ENCODE data around the gene WNT6.

Gene WNT6

DNA sequence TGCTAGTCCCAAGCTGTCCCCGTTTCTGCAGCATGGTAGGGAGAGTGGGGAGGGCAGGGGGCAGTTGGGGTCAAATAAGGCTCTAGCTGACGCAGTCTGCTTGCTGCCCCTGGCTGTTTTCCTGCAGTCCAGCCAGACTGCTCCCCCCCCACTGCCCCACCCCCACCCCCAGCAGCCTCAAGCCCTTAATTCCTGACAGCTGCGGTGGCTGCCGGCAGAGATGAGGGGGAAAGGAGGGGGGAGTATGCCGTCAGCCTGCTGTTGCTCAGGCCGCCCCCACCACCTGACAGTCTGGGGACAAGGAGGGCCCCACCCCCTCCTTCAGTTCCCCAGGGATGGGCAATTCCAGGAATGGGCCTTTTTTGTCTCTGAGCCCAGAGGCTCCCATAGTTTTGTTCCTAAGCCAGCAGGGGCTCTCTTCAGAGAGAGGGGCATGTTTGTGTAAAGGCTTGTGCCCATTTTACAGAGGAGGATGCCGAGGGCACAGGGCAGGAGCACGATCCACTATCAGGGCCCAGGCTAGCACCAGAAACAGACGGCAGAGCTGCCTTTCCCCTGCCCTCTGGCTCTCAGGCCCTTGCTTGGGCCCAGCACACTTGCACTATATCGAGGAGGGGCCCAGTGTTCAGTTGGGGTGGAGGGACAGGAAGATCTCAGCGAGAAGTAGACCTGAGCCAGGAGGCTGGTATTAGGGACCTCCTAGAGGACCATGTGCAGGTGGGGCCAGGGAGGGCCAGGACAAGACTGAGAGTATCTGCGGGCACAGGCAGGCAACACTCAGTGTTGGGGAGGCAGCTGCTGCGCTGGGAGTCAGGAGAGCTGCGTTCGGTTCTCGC is 19.5 kb downstream of the WNT6 start:
- no peak for DNase-seq

- DNase-seq: no peak
Measured at GRCh38 chr2:218879776-218880101, 20.1 kb downstream of the WNT6 start.

DNA sequence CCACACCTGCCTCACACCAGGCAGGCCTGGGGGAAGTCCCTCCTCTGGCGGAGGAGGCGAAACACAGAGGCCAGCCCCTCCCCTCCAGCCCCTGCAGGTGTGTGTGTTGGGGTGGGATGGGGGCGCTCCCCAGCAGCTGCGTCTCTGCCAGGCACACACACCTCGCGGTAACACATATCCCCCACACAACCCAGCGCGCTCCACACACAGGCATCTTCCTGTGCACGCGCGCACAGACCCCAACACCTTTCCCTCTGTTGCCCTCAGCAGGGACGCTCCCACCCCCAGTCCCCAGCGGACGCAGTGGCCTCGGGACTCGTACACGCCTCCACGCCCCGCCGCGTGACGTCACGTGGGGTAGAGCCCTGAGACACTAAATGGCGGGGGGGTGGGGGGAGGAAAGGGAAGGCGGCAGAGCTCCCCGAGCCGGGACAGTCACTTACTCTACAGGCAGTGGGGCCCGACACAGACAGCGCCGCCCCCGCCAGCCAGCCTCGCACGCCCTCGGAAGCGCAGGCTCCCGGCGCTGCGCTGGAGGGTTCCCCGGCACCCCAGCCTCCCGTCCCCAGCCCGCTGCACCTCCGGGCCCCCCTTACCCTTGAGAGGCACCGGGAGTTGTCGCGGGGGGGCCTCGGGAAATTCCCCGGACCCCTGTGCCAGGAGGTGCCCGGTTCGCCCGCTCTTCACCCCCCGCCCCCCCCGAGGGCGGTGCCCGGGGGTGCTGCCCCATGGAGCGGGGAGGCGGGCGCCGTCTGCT is 20.7 kb downstream of the WNT6 start, which contains the start of gene WNT10A:
WNT10A (plus strand) TSS at position 751 of the 757 bp plus-strand sequence. CDS start 144 bp downstream, outside the sequence.
- DNase-seq: peak; percentile 88 to 91

DNA sequence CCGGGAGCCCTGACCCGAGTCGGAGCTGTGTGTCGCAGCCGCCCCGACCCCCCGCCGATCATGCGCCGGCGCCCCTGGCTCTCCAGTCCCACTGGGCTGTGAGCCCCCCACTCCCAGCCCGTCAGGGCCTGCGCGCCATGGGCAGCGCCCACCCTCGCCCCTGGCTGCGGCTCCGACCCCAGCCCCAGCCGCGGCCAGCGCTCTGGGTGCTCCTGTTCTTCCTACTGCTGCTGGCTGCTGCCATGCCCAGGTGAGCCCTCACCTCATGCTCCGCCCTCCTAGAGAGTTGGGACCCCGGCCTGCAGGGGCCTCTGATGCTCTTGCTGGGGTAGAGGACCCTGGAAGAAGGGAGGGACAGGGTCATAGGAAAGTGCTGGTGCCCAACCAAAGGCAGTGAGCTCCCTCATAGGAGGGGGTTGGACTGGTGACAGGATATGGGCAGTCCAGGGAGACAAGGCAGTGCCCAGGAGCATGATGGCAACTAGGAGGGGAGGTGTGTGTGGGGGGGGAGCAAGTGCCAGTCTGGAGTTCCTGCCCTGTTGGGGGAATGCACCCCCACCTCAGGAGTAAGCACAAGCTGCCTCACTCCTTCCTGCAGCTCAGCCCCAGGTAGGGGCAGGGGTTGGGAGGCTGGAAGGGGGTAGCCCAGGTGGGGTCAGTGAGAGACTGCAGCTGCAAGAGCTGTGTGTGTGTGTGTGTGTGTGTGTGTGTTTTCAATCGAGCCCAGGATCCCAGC is 21.4 kb downstream of the WNT6 start:
- no peak for DNase-seq

DNA sequence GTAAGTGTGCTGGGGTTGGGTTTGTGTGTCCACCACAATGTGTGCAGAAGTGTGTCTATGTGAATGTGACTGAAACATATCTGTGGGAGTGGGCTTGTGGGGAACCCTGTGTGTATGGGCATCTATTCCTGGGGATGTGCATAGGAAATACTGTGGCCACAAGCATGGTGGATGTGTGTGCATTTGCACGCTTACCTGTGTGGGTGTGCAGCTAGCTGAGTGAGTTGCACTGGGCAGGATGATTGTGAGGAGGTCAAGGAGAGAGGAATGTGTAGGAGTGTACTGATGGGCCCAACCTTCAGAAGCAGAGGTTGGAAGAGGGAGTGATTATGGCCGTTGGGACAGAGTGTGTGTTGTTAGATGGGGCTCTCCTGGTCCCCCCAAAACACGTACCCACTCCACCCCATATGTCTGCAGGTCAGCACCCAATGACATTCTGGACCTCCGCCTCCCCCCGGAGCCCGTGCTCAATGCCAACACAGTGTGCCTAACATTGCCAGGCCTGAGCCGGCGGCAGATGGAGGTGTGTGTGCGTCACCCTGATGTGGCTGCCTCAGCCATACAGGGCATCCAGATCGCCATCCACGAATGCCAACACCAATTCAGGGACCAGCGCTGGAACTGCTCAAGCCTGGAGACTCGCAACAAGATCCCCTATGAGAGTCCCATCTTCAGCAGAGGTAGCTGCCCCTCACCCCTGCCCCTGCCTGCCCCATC is 22.3 kb downstream of the WNT6 start:
- DNase-seq: no peak

- no peak for DNase-seq
Measured at GRCh38 chr2:218882461-218882816, 22.8 kb downstream of the WNT6 start.

- DNase-seq: no peak
Measured at GRCh38 chr2:218882866-218883366, 23.3 kb downstream of the WNT6 start.

GRCh38 chr2:218883491-218884490 is 24.2 kb downstream of the WNT6 start:
- peak; percentile 54 to 55 for DNase-seq

- DNase-seq: no peak
Measured at GRCh38 chr2:218884519-218884918, 24.9 kb downstream of the WNT6 start.

GRCh38 chr2:218885981-218886947 is 26.7 kb downstream of the WNT6 start:
- no peak for DNase-seq

DNA sequence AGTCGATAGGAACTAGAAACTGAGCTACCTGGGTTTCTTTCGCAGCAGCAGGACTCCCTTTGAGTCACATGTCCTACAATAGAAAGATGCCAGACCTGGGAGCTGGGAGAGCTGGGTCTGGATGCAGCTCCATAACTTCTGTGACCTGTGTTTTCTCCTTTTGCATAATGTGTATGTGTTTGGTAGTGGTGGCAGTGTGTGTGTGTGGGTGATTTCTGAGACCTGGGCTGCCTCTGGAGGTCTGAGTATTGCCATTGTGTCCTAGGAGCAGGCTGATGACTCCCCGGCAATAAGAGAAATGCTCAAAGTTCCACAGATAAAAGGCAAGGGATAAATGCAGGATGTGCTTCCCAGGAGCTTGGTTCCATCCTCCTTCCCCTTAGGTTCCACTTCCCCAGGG is 27.5 kb downstream of the WNT6 start:
- no peak for DNase-seq

- DNase-seq: no peak
Measured at GRCh38 chr2:218888341-218888740, 28.7 kb downstream of the WNT6 start.

DNA sequence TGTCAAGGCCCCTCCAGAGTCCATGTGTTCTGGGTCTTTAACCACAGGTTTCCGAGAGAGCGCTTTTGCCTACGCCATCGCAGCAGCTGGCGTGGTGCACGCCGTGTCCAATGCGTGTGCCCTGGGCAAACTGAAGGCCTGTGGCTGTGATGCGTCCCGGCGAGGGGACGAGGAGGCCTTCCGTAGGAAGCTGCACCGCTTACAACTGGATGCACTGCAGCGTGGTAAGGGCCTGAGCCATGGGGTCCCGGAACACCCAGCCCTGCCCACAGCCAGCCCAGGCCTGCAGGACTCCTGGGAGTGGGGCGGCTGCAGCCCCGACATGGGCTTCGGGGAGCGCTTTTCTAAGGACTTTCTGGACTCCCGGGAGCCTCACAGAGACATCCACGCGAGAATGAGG is 30.3 kb downstream of the WNT6 start:
- no peak for DNase-seq

- DNase-seq: no peak
Measured at GRCh38 chr2:218890369-218890768, 30.8 kb downstream of the WNT6 start.

- no peak for DNase-seq
Measured at GRCh38 chr2:218891275-218892135, 31.9 kb downstream of the WNT6 start.

GRCh38 chr2:218892693-218893348 is 33.2 kb downstream of the WNT6 start:
- DNase-seq: peak; percentile 88 to 91

GRCh38 chr2:218893349-218894150 is 33.9 kb downstream of the WNT6 start:
- no peak for DNase-seq
